A549 treated with DMSO at 1 μM for 4 hours (cell line): ENCODE results near the gene CCNI2. TPM values are rescaled to one million over a fixed set of nuclear protein-coding genes. Genes with fewer than 3 reads are reported as not detected.

Source experiments
- total RNA-seq: library from RNA; stranded (reverse); fragments of 200-300 nt; extraction: Qiagen RNA extraction; gene quantifications from 5 replicates; pipeline ENCODE4 v1.2.3, GENCODE V29; 2022; ENCODE audit warnings: low read depth

CCNI2 gene, protein sequence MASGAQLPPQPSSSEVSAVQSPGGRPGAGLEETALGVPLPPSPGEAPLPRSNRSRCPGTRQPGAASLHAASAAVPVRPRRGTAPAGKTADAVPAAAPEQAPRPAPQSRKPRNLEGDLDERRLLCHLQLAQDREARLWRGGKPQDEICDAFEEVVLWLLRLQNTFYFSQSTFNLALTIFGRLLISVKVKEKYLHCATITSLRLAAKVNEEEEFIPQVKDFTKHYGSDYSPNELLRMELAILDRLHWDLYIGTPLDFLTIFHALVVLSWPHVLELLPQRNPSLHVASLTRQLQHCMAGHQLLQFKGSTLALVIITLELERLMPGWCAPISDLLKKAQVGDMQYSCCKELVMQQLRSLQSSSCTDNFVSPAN
- 0.06 to 0.56 TPM (median 0.15 TPM) in 4 of 5 replicates, not detected in the other for total RNA-seq

DNA sequence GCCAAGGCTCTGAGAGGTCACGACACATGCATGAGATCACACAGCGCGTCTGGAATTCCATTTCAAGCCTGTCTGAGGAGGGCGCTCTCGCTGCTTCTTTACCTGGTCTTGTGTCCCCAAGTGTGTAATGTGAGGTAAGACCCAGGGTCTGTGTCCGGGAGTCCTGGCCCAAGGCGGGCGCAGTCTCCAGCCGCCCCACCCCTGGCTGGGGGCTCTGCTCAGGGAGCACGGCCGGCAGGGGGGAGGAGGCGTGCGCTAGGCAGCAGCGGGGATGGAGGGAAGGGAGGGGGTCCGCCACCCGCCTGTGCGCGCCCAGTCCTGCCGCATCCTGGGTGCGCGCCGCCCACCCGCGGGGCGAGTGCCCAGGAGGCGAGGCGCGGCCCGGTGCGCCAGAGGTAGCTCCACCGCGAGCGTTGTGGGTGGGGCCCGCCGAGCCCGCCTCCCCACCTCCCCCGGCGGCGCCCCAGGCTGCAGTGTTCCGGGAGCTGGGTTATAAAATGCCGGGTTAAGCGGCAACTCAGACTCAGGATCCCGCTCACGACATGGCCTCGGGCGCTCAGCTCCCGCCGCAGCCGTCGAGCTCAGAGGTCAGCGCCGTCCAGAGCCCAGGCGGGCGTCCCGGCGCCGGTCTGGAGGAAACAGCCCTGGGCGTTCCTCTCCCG, at the start of gene CCNI2:
Gene CCNI2 (plus strand): TSS at position 473 of the 662 bp plus-strand sequence. CDS start 70 bp downstream, at position 543.

GRCh38 chr5:132736853-132737833, 10.1 kb upstream of the CCNI2 start, which contains the start of gene KIF3A:
Gene KIF3A (minus strand): TSS chr5:132737546. CDS start chr5:132737419, 127 bp downstream.

GRCh38 chr5:132777209-132778069, 30.2 kb downstream of the CCNI2 start, which contains the start of gene SEPTIN8:
Gene SEPTIN8 (minus strand): TSS chr5:132777239. CDS start chr5:132777137, 102 bp downstream.

Other genes starting within 250 kb of the CCNI2 start
- gene IL5, start 203.9 kb upstream of the CCNI2 start, total RNA-seq: not detected in 5 replicates
- gene RAD50, start 190.4 kb upstream of the CCNI2 start, total RNA-seq: 27.8 to 38.1 TPM (median 32.6 TPM) in 5 replicates
- 0.06 to 0.11 TPM in 2 of 5 replicates, not detected in the others for gene IL13, start 89.3 kb upstream of the CCNI2 start, total RNA-seq
- gene IL4, start 73.4 kb upstream of the CCNI2 start, total RNA-seq: not detected in 5 replicates
- gene KIF3A, start 9.9 kb upstream of the CCNI2 start, total RNA-seq: 8.2 to 12.7 TPM (median 10.9 TPM) in 5 replicates
- gene SEPTIN8, start 29.8 kb downstream of the CCNI2 start, total RNA-seq: 16.5 to 23.2 TPM (median 19.2 TPM) in 5 replicates
- gene SOWAHA, start 65.9 kb downstream of the CCNI2 start, total RNA-seq: 0.06 to 0.21 TPM (median 0.14 TPM) in 5 replicates
- gene SHROOM1, start 83.2 kb downstream of the CCNI2 start, total RNA-seq: 8.8 to 10.6 TPM (median 9.9 TPM) in 5 replicates
- 0.20 to 0.32 TPM (median 0.27 TPM) in 5 replicates for gene GDF9, start 119.0 kb downstream of the CCNI2 start, total RNA-seq
- gene UQCRQ, start 119.2 kb downstream of the CCNI2 start, total RNA-seq: 414 to 542 TPM (median 494 TPM) in 5 replicates
- gene LEAP2, start 126.2 kb downstream of the CCNI2 start, total RNA-seq: 0.55 to 1.5 TPM (median 1.1 TPM) in 5 replicates
- gene AFF4, start 216.2 kb downstream of the CCNI2 start, total RNA-seq: 19.7 to 28.7 TPM (median 25.8 TPM) in 5 replicates